ENCODE results near the gene LAMA5. TPM values are rescaled to one million over a fixed set of nuclear protein-coding genes. Genes with fewer than 3 reads are reported as not detected.
A peak's percentile ranks its signal among the peaks of the same experiment; 100 is the strongest.

LAMA5 gene
- total RNA-seq, 1 donor from 2014 or later, result 34.5 TPM

GRCh38 chr20:62289898-62290297, 77.2 kb downstream of the LAMA5 start:
- no peak overlapping the region for H3K4me3 Mint-ChIP-seq (ENCODE audit: unreplicated experiment)
- peaks cover 7% of the 10 kb centered on the region for H3K27me3 Mint-ChIP-seq (ENCODE audit: unreplicated experiment)
- no peak for TF ChIP-seq CTCF (IDR thresholded peaks at IDR 0.05; ENCODE audit: unreplicated experiment)
- peaks cover 11% of the 10 kb centered on the region for H3K4me1 Mint-ChIP-seq (ENCODE audit: unreplicated experiment)
- H3K27ac Mint-ChIP-seq (ENCODE audit: unreplicated experiment), result no peak overlapping the region
- no peaks in the 10 kb centered on the region for H3K9me3 Mint-ChIP-seq (ENCODE audit: unreplicated experiment)
- H3K36me3 Mint-ChIP-seq (ENCODE audit: low read depth, unreplicated experiment), result peaks cover 19% of the 10 kb centered on the region
- no peak for DNase-seq (ENCODE audit: low spot score)

- H3K4me3 Mint-ChIP-seq (ENCODE audit: unreplicated experiment), result no peak overlapping the region
- H3K9me3 Mint-ChIP-seq (ENCODE audit: unreplicated experiment), result no peaks in the 10 kb centered on the region
- no peak for DNase-seq (ENCODE audit: low spot score)
- peaks cover 13% of the 10 kb centered on the region for H3K4me1 Mint-ChIP-seq (ENCODE audit: unreplicated experiment)
- no peak for TF ChIP-seq CTCF (IDR thresholded peaks at IDR 0.05; ENCODE audit: unreplicated experiment)
- H3K27ac Mint-ChIP-seq (ENCODE audit: unreplicated experiment), result no peak overlapping the region
- peaks cover 17% of the 10 kb centered on the region for H3K36me3 Mint-ChIP-seq (ENCODE audit: low read depth, unreplicated experiment)
- H3K27me3 Mint-ChIP-seq (ENCODE audit: unreplicated experiment), result peaks cover 7% of the 10 kb centered on the region
Measured at GRCh38 chr20:62289131-62289530, 78.0 kb downstream of the LAMA5 start.

DNA sequence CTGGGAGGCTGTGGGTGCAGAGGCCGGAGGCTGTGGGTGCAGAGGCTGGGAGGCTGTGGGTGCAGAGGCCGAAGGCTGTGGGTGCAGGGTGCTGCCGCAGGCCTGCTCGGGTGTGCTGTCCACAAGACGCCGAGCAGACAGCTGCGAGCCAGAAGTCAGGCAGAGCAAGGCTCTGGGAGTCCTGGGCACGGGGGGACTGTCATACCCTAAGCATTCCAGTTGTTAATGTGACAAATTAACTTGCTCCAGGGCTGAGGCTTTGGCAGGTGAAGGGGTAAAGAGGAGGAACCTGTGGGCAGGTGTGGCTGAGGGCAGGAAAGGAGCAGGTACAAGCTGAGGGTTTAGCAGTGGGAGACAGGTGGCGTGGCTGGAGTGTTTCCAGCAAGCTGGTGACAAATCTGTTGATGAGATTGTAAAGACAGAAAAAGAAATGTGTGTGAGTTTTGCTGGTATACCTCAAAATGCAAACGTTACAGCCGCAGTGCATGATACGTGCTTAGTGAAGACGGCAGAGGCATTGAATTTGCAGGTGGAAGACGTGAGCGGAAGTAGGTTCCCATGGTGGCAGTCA, 78.5 kb downstream of the LAMA5 start:
- H3K4me3 Mint-ChIP-seq (ENCODE audit: unreplicated experiment), result no peak overlapping the region
- H3K36me3 Mint-ChIP-seq (ENCODE audit: low read depth, unreplicated experiment), result peaks cover 22% of the 10 kb centered on the region
- H3K27me3 Mint-ChIP-seq (ENCODE audit: unreplicated experiment), result peaks cover 7% of the 10 kb centered on the region
- DNase-seq (ENCODE audit: low spot score), result no peak
- H3K27ac Mint-ChIP-seq (ENCODE audit: unreplicated experiment), result peak overlapping the region; percentile 22
- peaks cover 13% of the 10 kb centered on the region for H3K4me1 Mint-ChIP-seq (ENCODE audit: unreplicated experiment)
- TF ChIP-seq CTCF (IDR thresholded peaks at IDR 0.05; ENCODE audit: unreplicated experiment), result no peak
- H3K9me3 Mint-ChIP-seq (ENCODE audit: unreplicated experiment), result no peaks in the 10 kb centered on the region

GRCh38 chr20:62287759-62288534, 79.2 kb downstream of the LAMA5 start:
- H3K27me3 Mint-ChIP-seq (ENCODE audit: unreplicated experiment), result peaks cover 7% of the 10 kb centered on the region
- H3K4me1 Mint-ChIP-seq (ENCODE audit: unreplicated experiment), result peaks cover 13% of the 10 kb centered on the region
- peaks cover 24% of the 10 kb centered on the region for H3K36me3 Mint-ChIP-seq (ENCODE audit: low read depth, unreplicated experiment)
- H3K27ac Mint-ChIP-seq (ENCODE audit: unreplicated experiment), result no peak overlapping the region
- H3K9me3 Mint-ChIP-seq (ENCODE audit: unreplicated experiment), result no peaks in the 10 kb centered on the region
- TF ChIP-seq CTCF (IDR thresholded peaks at IDR 0.05; ENCODE audit: unreplicated experiment), result no peak
- no peak for DNase-seq (ENCODE audit: low spot score)
- no peak overlapping the region for H3K4me3 Mint-ChIP-seq (ENCODE audit: unreplicated experiment)

DNA sequence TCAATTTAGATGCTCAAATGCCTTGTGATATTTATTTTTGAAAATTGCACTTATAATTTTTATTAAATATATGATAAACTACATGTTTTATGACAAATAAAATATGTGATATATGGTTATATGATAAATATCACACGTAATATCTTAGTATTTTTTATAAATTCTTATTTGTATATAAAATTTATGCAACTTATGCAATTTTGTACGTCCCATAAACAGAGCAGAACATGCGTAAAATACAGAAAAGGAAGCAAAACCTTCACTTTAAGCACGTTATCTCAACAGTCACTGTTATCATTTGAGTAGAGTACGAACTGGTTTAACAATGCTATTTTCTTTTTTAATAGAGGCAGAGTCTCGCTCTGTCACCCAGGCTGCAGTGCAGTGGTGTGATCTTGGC, 80.0 kb downstream of the LAMA5 start:
- Mint-ChIP-seq H3K4me1 (ENCODE audit: unreplicated experiment) (peaks cover 13% of the 10 kb centered on the region), H3K9me3 (ENCODE audit: unreplicated experiment) (no peaks in the 10 kb centered on the region)
- TF ChIP-seq CTCF (IDR thresholded peaks at IDR 0.05; ENCODE audit: unreplicated experiment), result no peak

More for the DNA sequence above, 80.0 kb downstream of the LAMA5 start:
- no peak overlapping the region for H3K4me3 Mint-ChIP-seq (ENCODE audit: unreplicated experiment)
- DNase-seq (ENCODE audit: low spot score), result no peak
- H3K27me3 Mint-ChIP-seq (ENCODE audit: unreplicated experiment), result peaks cover 7% of the 10 kb centered on the region
- peaks cover 24% of the 10 kb centered on the region for H3K36me3 Mint-ChIP-seq (ENCODE audit: low read depth, unreplicated experiment)
- H3K27ac Mint-ChIP-seq (ENCODE audit: unreplicated experiment), result peak overlapping the region; percentile 82
